ENCODE data around the gene NUDT14. TPM values are rescaled to one million over a fixed set of nuclear protein-coding genes. Genes with fewer than 3 reads are reported as not detected.

The NUDT14 gene
- total RNA-seq, 4 donors from 2014 or later = 8.0 to 20.2 (median 13.2) TPM

DNA sequence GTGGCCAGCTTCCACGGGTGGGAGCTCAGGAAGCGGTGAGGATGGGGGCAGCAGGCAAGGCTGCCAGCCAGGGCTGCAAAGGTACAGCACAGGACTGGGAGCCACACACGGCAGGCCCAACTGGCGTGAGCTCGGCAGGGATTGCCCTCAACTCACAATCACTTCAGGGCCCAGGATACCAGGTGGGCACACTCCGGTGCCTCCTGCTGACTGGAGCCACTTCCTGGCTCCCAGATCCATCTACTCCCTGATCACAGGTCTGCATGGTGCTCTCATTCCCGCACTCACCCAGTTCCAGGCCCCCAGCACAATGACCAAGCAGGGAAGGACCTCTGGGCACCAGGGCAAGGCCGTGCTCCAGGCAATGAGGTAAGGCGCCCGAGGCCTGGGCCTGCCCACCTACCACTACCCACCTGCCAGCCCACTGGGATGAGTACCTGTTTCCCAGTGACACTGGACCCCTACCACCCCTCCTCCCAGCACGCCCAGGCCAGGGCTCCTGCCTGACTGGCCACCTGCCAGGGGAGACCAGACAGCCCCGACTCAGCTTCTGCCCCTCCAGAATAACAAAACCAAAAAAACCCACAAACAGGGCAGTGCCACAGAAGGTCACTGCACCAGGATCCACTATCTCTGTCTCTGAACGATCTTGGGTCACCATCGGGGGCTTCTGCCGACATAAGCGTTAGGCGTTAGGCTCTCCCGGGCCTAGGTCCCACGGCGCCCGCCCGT is 14.4 kb downstream of the NUDT14 start:
- TF ChIP-seq, protein P1, sequence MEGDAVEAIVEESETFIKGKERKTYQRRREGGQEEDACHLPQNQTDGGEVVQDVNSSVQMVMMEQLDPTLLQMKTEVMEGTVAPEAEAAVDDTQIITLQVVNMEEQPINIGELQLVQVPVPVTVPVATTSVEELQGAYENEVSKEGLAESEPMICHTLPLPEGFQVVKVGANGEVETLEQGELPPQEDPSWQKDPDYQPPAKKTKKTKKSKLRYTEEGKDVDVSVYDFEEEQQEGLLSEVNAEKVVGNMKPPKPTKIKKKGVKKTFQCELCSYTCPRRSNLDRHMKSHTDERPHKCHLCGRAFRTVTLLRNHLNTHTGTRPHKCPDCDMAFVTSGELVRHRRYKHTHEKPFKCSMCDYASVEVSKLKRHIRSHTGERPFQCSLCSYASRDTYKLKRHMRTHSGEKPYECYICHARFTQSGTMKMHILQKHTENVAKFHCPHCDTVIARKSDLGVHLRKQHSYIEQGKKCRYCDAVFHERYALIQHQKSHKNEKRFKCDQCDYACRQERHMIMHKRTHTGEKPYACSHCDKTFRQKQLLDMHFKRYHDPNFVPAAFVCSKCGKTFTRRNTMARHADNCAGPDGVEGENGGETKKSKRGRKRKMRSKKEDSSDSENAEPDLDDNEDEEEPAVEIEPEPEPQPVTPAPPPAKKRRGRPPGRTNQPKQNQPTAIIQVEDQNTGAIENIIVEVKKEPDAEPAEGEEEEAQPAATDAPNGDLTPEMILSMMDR (IDR thresholded peaks at IDR 0.05; ENCODE audit: low read depth) = no peak

DNA sequence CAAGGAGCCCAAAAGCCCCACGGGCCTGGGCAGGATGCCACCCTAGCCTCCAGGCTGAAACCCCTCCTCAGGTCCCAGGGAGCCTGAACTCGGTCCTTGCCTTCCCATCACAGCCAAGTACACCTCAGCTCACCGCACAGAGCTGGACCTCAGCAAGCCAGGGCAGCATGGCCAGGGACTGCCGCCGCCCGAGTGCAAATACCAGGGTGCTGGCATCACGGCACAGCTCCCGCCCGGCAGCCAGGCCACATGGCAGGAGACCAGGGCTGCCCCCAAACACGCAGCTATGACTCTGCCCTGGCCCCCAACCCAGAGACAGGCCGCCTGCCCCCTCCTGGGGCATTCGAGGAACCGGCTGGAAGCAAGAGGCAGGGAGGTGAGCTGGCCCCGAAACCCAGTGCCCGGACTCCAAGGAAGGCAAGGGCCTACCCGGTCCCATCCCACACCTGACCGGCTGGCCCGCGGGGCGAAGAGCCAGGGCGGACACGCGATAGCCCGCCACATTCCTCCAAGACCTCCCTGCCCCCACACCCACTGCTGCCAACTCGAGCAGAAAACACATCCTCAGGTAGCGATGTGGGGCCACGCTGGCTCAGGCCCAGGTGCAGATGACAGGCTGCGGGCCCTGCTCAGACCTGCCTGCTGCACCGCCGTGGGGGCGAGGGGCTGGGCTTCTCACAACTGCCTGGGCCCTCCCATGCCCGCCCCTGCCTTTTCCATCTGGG is 15.2 kb downstream of the NUDT14 start:
- TF ChIP-seq, protein P1 (IDR thresholded peaks at IDR 0.05; ENCODE audit: low read depth) = no peak

DNA sequence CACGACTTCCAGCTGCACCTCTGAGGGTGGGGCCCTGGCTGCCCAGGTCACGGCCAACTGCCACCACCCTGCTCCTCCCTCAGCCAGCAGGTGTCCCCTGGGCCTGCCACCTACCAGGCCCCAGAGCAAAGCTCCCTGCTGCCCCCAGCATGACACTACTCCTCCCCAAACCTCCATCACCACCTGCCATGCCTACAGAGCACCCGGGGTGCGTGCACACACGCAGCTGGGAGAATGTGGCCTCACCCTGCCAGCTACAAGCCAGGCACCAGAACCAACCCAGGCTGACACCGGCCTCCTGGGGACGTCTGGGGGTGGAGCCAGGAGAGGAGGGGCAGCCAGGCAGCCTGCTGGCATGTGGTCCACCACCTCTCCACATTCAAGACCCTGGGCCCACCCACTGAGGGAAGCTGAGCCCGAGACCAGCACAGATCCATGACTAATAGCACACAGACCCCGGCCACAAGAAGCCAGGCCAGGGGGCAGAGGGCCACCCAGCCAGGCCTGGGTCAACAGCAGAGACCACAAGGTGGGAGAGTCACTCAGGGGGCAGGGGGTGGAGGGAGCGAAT is 15.9 kb downstream of the NUDT14 start:
- TF ChIP-seq, protein P1 (IDR thresholded peaks at IDR 0.05; ENCODE audit: low read depth) = no peak

DNA sequence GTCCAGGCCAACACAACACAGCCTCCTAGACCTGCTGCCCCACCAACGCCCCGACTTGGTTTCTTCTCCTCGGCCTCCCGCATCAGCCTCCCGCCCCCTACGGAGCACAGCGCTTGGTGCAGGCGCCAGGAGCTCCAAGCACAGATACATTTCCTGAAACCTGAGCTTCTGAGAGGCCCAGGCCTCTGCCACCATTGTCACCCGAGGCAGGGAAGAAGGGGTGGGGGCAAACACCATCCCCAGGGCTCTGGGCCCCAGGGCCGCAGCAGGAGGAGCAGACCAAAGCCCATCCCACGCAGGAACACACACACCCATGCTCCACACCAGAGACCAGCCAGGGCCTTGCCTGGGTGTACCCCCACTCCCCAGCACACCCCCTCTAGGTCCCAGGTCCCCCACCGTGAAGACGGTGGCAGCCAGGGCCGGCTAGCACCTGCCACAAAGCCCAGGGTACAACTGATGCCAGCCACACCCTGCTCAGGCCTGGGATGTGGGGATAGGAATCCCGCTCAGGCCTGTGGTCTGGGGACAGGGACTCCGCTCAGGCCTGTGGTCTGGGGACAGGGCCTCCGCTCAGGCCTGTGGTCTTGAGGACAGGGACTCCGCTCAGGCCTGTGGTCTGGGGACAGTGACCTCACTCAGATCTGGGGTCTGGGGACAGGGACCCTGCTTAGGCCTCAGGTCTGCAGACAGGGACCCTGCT is 17.9 kb downstream of the NUDT14 start:
- TF ChIP-seq, protein P1 (IDR thresholded peaks at IDR 0.05; ENCODE audit: low read depth) = no peak

DNA sequence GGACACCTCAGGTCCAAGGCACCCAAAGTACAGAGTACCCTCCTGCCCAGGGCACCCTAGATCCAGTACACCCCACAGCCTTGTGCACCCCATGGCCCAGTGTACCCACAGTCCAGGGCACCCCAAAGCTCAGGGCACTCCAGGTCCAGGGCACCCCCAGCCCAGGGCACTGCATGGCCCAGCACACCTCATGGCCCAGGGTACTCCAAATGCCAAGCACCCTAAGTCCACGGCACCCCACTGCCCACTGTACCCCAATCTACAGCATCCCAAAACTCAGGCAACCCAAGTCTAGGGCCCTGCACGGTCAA is 18.5 kb downstream of the NUDT14 start:
- TF ChIP-seq, protein P1 (IDR thresholded peaks at IDR 0.05; ENCODE audit: low read depth) = no peak

GRCh38 chr14:105161964-105162668 is 19.0 kb downstream of the NUDT14 start:
- TF ChIP-seq, protein P1 (IDR thresholded peaks at IDR 0.05; ENCODE audit: low read depth) = no peak
